SU-DHL-6 (cell line): ENCODE measurements around the gene ADAD2.

Source experiments
- EZH2phosphoT487 ChIP-seq: fragments of 200-600 bp; sonication (generic), shearing (Covaris generic); conservative IDR thresholded peaks from 2 replicates; pipeline ENCODE4 v1.6.1; 2018; ENCODE audit warnings: mild to moderate bottlenecking, antibody characterized with exemption, low read length, moderate library complexity, mixed read lengths
- TF ChIP-seq, protein P1 (sequence below): fragments of 200-600 bp; sonication (generic); IDR thresholded peaks from one replicate; pipeline ENCODE4 v1.5.1; 2017; ENCODE audit warnings: antibody characterized with exemption, mild to moderate bottlenecking, low read length, moderate library complexity; ENCODE audit not compliant: insufficient read depth, poor library complexity, severe bottlenecking

GRCh38 chr16:84143784-84144199 is 47.2 kb upstream of the ADAD2 start:
- TF ChIP-seq, protein P1, sequence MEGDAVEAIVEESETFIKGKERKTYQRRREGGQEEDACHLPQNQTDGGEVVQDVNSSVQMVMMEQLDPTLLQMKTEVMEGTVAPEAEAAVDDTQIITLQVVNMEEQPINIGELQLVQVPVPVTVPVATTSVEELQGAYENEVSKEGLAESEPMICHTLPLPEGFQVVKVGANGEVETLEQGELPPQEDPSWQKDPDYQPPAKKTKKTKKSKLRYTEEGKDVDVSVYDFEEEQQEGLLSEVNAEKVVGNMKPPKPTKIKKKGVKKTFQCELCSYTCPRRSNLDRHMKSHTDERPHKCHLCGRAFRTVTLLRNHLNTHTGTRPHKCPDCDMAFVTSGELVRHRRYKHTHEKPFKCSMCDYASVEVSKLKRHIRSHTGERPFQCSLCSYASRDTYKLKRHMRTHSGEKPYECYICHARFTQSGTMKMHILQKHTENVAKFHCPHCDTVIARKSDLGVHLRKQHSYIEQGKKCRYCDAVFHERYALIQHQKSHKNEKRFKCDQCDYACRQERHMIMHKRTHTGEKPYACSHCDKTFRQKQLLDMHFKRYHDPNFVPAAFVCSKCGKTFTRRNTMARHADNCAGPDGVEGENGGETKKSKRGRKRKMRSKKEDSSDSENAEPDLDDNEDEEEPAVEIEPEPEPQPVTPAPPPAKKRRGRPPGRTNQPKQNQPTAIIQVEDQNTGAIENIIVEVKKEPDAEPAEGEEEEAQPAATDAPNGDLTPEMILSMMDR, result no peak
- no peak for TF ChIP-seq EZH2phosphoT487
